OCI-LY3 (cell line): ENCODE data around the gene PRSS36.

ENCODE experiments used
- EZH2phosphoT487 ChIP-seq: fragments of 200-600 bp; shearing (Covaris generic); IDR thresholded peaks from 2 replicates; pipeline ENCODE4 v1.6.1; 2018; ENCODE audit warnings: antibody characterized with exemption, mixed run types, low read depth
- TF ChIP-seq, protein P1 (sequence below): fragments of 200-600, 300-600 bp; sonication (generic); IDR thresholded peaks from 2 replicates; pipeline ENCODE4 v1.5.1; 2014; ENCODE audit warnings: antibody characterized with exemption, low read length, low read depth

DNA sequence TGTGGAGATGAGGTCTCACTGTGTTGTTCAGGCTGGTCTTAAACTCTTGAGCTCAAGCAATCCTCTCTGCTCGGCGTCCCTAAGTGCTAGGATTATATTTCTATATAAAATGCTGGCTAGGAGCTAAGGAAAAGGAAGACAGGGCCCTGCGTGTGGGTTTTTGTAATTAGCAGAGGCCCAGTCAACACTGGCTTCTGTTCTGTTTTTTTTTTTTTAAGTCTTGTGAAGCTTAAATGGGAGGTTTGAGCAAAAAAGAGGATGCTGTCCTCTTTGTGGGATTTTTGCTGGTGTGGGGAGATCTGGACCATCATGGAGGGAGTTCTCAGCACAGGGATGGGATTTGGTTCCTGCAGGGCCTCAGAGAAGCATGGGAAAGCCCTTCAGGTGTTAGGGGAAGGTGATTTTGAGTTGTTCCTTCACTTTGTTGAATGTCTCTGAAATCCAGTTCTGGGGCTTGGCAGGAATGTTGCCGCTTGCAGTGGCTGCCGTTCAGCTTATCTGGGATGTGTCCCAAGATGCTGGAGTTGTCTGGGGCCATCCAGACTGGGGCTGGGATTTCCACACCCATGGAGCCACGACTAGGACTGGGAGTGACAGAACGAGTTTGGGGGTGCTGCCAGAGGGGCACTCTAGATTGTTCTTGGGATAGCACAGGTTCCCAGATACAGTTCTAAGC, 48.5 kb upstream of the PRSS36 start:
- TF ChIP-seq EZH2phosphoT487: no peak
- TF ChIP-seq, protein P1, sequence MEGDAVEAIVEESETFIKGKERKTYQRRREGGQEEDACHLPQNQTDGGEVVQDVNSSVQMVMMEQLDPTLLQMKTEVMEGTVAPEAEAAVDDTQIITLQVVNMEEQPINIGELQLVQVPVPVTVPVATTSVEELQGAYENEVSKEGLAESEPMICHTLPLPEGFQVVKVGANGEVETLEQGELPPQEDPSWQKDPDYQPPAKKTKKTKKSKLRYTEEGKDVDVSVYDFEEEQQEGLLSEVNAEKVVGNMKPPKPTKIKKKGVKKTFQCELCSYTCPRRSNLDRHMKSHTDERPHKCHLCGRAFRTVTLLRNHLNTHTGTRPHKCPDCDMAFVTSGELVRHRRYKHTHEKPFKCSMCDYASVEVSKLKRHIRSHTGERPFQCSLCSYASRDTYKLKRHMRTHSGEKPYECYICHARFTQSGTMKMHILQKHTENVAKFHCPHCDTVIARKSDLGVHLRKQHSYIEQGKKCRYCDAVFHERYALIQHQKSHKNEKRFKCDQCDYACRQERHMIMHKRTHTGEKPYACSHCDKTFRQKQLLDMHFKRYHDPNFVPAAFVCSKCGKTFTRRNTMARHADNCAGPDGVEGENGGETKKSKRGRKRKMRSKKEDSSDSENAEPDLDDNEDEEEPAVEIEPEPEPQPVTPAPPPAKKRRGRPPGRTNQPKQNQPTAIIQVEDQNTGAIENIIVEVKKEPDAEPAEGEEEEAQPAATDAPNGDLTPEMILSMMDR: no peak
